Duodenal mucosa (tissue), 2 donors: ENCODE measurements around the gene ABI3BP.

Experiments
- H3K27ac ChIP-seq: one replicate; pipeline ENCODE4 v1.7.0; 2013; ENCODE audit warnings: low read depth, low read length
- H3K27me3 ChIP-seq, 2 donors: one replicate each; pipeline ENCODE4 v1.7.0; 2013; ENCODE audit warnings: low read length in 2 of 2, control low read depth in 1 of 2; ENCODE audit not compliant: insufficient read depth in 2 of 2, control insufficient read depth in 1 of 2
- H3K36me3 ChIP-seq, 2 donors: one replicate each; pipeline ENCODE4 v1.7.0; 2013; ENCODE audit warnings: low read length in 2 of 2, control low read depth in 1 of 2; ENCODE audit not compliant: insufficient read depth in 2 of 2, control insufficient read depth in 1 of 2
- H3K4me1 ChIP-seq, 2 donors: one replicate each; pipeline ENCODE4 v1.7.0; 2013; ENCODE audit warnings: low read length in 2 of 2, control low read depth in 1 of 2; ENCODE audit not compliant: insufficient read depth in 2 of 2, control insufficient read depth in 1 of 2
- H3K4me3 ChIP-seq, 2 donors: one replicate each; pipeline ENCODE4 v1.7.0; 2013; ENCODE audit warnings: low read length in 2 of 2, low read depth in 1 of 2
- H3K9ac ChIP-seq, 2 donors: one replicate each; pipeline ENCODE4 v1.7.0; 2013; ENCODE audit warnings: low read length in 2 of 2, low read depth in 1 of 2
- H3K9me3 ChIP-seq, 2 donors: one replicate each; pipeline ENCODE4 v1.7.0; 2013; ENCODE audit warnings: low read length in 2 of 2, control low read depth in 1 of 2; ENCODE audit not compliant: control insufficient read depth in 1 of 2

ABI3BP gene

DNA sequence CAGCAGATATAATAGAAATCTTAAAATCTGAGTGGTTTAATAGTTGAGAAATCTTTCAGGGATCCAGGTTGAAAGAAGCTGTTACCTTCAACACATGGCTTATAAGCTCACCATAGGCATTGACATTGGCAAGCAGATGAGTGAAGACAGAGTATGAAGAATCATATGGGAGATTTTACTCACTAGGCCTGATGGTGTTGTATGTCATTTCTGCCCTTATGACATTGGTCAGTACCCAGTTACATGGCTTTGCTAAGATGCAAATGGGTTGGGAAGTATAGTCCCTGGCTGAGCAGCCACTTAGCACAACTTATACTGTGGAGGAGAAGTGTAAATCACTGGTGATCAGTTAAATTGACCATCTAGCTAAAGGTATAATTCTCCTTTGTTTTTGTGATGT, 278.0 kb downstream of the ABI3BP start:
- H3K36me3 ChIP-seq: peaks cover 15 to 34% of the 10 kb centered on the region in 2 donors
- peaks cover 27 to 29% of the 10 kb centered on the region in 2 donors for H3K4me1 ChIP-seq

DNA sequence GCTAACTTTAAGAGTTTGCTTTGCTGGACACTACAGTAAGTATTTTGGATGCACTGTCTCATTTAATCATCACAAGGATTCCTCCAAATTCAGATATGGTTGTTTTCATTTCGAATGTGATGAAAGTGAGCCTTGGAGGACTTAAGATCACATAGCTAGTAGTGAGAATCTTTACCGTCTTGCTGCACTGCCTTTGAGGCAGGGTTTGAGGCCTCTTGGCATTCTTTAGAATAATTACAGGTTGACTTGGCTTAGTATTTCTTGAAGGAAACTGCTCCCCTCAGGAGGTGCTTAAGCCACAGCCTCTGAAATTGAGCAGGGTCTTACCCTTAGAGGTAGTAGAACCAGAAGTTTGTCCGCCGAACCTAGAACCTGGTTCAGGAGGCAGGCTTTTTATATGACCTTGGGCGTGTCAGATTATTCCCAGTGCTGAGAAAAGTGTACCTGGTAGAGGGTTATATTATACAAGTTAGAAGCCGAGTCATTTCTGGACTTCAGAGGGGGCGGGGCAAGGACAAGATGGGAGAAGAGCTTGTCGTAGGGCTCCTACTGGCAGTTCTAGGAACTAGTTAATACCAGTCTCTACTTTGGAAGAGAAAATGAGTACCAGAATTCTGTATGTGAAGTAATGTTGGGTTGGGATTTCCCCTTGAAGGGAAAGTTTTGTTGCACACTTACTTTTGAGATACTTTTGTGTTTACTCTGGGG, 282.8 kb downstream of the ABI3BP start:
- Histone ChIP-seq H3K36me3 (peaks cover 7 to 20% of the 10 kb centered on the region in 2 donors), H3K4me3 (peak overlapping the region; percentile 76 to 86), H3K9me3 (no peaks in the 10 kb centered on the region), H3K9ac (peak overlapping the region; percentile 81 to 82), H3K27ac (peak overlapping the region; percentile 95), H3K4me1 (peaks cover 30 to 31% of the 10 kb centered on the region in 2 donors), H3K27me3 (no peaks in the 10 kb centered on the region)

More for the DNA sequence above, 278.0 kb downstream of the ABI3BP start:
- Histone ChIP-seq H3K4me3 (no peak overlapping the region), H3K27ac (no peak overlapping the region), H3K9ac (no peak overlapping the region), H3K9me3 (no peaks in the 10 kb centered on the region), H3K27me3 (no peaks in the 10 kb centered on the region)

DNA sequence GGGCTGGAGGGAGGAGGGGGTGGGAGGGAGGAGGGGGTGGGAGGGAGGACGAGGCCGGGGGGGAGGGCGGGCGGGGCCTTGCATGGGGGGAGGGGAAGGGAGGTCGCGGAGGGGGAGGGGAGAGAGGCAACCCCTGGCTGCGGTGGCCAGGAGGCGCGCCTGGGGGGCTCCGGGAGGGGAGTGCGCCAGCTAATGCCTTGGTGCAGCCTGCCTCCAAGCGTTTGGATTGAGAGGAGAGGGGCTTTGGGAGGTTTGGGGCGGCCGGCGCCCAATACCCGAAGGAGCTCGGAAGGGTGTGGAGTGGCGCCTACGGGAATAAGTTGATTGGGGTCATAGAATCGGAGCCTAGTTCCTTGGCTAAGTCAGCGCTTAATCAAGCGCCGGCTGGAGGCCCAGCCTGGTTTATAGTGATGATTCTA, 283.4 kb downstream of the ABI3BP start:
- peak overlapping the region; percentile 95 for H3K27ac ChIP-seq
- H3K4me3 ChIP-seq: peak overlapping the region; percentile 76 to 86
- H3K9me3 ChIP-seq: no peaks in the 10 kb centered on the region
- H3K4me1 ChIP-seq: peaks cover 30 to 31% of the 10 kb centered on the region in 2 donors
- H3K27me3 ChIP-seq: no peaks in the 10 kb centered on the region
- peak overlapping the region; percentile 81 to 82 for H3K9ac ChIP-seq
- H3K36me3 ChIP-seq: peaks cover under 1 to 14% of the 10 kb centered on the region in 2 donors

DNA sequence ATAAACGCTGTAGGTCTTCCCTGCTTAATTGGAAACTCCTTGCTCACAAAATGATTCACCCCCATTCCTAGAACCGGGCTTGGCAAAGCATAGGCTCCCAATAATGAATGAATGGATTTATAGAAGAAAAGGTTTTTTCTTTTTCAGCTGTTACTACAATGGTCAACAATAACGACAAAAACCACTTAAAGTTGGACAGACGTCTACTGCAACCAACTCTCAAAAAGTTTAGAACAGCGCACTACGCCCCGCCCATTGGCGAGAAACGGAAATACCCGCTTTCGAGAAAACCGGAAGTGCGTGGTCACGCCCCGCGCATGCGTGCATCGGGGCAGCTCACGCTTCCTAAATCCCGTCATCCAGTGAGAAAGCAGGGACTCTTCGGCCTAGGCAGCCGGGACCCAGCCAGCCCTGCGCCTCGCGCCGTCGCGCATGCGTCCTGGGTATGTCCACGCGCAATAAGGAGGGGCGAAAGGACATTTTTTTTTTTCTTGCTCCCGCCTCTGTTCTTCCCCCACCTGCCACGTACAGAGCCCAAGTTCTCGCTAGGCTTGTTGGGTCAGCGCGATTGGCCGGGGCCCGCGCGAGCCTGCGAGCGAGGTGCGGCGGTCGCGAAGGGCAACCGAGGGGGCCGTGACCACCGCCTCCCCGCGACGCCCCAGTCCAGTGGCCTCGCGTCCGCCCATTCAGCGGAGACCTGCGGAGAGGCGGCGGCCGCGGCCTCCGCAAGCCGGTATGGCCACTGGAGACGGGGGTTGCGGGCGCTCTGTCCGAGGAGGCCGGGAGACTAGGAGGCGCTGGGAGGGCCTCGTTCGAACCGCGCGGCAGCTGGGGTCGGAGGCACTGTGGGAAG, 284.0 kb downstream of the ABI3BP start, which contains the start of gene TFG:
TFG (plus strand) TSS at position 506 of the 853 bp plus-strand sequence. CDS start 4,192 bp downstream, outside the sequence.
- H3K4me1 ChIP-seq: peaks cover 30 to 31% of the 10 kb centered on the region in 2 donors
- H3K9me3 ChIP-seq: no peaks in the 10 kb centered on the region
- H3K36me3 ChIP-seq: peaks cover 0 to 12% of the 10 kb centered on the region in 2 donors
- peak within 1 kb of the TSS; percentile 81 to 82 for H3K9ac ChIP-seq
- peak within 1 kb of the TSS; percentile 76 to 86 for H3K4me3 ChIP-seq
- H3K27me3 ChIP-seq: no peaks in the 10 kb centered on the region
- peak within 1 kb of the TSS; percentile 95 for H3K27ac ChIP-seq

DNA sequence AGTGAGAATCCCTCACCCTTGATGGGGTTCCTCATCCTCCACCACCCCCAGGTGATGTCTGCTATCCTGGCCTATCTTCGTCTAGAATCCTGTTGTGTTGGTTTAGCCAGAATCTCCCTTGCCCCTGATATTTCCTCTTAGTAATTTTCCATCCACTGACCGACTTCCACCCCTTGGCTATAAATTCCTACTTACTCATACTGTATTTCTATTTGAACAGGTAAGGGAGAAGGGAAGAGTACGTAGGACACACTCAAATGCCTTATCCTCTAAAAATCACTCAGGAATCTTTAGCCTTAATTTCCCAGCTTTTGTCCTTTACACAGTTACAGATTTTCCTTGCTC, 284.6 kb downstream of the ABI3BP start:
- Histone ChIP-seq H3K9ac (peak overlapping the region; percentile 49 to 65), H3K4me1 (peaks cover 30 to 31% of the 10 kb centered on the region in 2 donors), H3K27ac (peak overlapping the region; percentile 95), H3K36me3 (peaks cover 0 to 7% of the 10 kb centered on the region in 2 donors), H3K4me3 (peak overlapping the region; percentile 76 to 86), H3K27me3 (no peaks in the 10 kb centered on the region), H3K9me3 (no peaks in the 10 kb centered on the region)

DNA sequence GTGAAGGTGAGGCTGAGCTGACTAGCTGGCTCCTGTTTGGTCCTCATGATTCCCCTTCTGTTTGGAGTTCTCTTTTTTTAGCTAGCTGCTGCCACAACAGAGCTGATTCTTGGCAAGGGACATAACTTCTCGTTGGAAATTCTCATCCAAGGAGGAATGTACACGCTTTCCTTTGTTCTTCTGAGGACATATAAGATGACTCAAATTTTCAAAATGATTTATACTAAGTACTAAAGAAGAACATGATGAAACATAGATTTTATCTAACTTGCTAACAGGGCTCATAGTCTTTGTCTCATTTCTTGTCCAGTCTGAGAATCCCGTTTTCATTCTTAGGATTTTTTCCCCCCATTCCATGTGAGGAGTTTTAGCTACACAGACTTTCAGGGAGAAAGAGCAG, 286.9 kb downstream of the ABI3BP start:
- Histone ChIP-seq H3K4me1 (peaks cover 17 to 20% of the 10 kb centered on the region in 2 donors), H3K9me3 (no peaks in the 10 kb centered on the region), H3K27ac (no peak overlapping the region), H3K27me3 (no peaks in the 10 kb centered on the region), H3K9ac (no peak overlapping the region), H3K4me3 (no peak overlapping the region), H3K36me3 (peaks cover 0 to 1% of the 10 kb centered on the region in 2 donors)

DNA sequence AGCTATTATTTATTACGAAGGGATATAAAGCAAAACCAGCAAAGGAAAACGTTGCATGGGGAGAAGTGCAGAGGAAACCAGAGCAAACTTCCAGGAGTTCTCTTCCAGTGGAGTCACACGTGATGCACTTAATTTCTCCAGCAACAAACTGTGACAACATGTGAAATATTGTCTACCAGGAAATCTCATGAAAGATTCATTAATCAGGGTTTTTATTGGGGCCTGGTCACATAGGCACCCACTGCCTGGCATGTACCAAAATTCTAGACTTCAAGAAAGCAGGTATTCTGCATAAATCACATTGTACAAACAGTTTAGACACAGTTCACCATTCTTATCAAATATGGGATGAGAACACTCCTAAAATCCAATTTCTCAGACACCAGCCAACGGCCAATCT, 289.4 kb downstream of the ABI3BP start:
- no peaks in the 10 kb centered on the region for H3K27me3 ChIP-seq
- H3K4me1 ChIP-seq: peaks cover 6 to 15% of the 10 kb centered on the region in 2 donors
- H3K9me3 ChIP-seq: no peaks in the 10 kb centered on the region
- no peak overlapping the region for H3K4me3 ChIP-seq
- H3K9ac ChIP-seq: no peak overlapping the region
- no peak overlapping the region for H3K27ac ChIP-seq
- no peaks in the 10 kb centered on the region for H3K36me3 ChIP-seq

DNA sequence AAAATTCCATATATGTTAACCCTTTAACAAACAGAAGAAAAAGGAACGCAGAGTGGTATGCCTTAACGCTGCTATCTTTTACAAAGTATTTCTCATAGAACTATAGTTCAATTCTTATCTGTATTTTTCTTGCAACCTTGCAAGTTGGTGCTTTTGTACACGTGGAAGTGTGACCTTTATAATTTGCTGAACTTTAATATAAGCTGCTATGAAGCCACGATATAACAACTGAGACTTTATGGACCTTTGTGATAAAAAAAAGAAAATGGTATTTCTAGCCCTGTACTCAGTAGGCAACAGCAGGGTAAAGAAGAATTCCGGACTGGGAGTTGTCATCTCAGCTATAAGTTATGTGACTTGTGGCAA, 290.3 kb downstream of the ABI3BP start:
- peaks cover 8 to 17% of the 10 kb centered on the region in 2 donors for H3K4me1 ChIP-seq
- H3K9ac ChIP-seq: no peak overlapping the region
- H3K9me3 ChIP-seq: no peaks in the 10 kb centered on the region
- H3K27me3 ChIP-seq: no peaks in the 10 kb centered on the region
- no peaks in the 10 kb centered on the region for H3K36me3 ChIP-seq
- no peak overlapping the region for H3K27ac ChIP-seq
- H3K4me3 ChIP-seq: no peak overlapping the region

DNA sequence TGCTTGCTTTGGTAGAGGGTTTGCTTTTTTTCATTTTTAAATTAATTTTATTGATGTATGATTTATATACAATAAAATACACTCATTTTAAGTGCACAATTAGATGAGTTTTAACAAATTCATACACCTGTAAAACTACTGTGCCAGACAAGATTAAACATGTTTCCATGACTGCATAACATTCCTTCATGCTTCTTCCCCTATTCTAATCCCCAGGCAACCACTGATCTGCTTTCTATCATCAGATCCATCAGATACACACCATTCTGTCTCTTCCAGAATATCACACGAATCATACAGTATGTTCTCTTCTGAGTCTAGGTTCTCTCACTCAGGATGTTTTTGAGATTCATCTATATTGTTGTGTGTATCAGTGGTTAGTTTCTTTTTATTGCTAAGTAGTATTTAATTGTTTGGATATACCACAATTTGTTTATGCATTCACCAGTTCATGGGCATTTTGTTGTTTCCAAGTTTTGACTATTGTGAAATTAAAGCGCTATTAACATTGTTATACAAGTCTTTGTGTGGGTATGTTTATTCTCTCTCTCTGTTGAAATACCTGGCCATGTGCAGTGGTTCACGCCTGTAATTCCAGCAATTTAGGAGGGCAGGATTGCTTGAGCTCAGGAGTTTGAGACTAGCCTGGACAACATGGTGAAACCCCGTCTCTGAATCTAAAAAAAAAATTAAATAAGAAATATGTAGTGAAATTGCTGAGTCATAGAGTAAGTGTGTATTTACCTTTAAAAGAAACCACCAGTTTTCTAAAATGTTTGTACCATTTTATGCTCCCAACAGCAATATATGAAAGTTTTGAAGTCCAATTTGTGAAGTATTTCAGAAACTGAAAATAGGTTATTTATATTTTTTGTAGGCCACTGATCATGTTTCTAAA, 290.9 kb downstream of the ABI3BP start:
- H3K36me3 ChIP-seq: no peaks in the 10 kb centered on the region
- H3K4me1 ChIP-seq: peaks cover 14 to 19% of the 10 kb centered on the region in 2 donors
- H3K9ac ChIP-seq: no peak overlapping the region
- no peak overlapping the region for H3K4me3 ChIP-seq
- H3K27me3 ChIP-seq: no peaks in the 10 kb centered on the region
- no peak overlapping the region for H3K27ac ChIP-seq
- no peaks in the 10 kb centered on the region for H3K9me3 ChIP-seq
